ENCODE measurements around the gene ISCU.
A peak's percentile ranks its signal among the peaks of the same experiment; 100 is the strongest.

- TF ChIP-seq POLR2A (IDR thresholded peaks at IDR 0.05) (peak in 1 of 2 donors; percentile 62), CTCF (IDR thresholded peaks at IDR 0.05) (peak; percentile 75 to 93 (median 85))
These were observed 874 bp downstream of the ISCU start for GRCh38 chr12:108563136-108563803.
